Measurements from ENCODE around the gene IFI6.

GRCh38 chr1:27617420-27617819 lies 54.6 kb downstream of the IFI6 start:
- no peak for TF ChIP-seq POLR2A (IDR thresholded peaks at IDR 0.05)
- TF ChIP-seq CTCF (IDR thresholded peaks at IDR 0.05), result no peak
- TF ChIP-seq EP300 (IDR thresholded peaks at IDR 0.05; ENCODE audit: low read depth), result no peak
- TF ChIP-seq POLR2AphosphoS5 (IDR thresholded peaks at IDR 0.05), result no peak
